Progenitor cell of endocrine pancreas (in vitro differentiated cells): ENCODE data around the gene METTL13. TPM values are rescaled to one million over a fixed set of nuclear protein-coding genes. Genes with fewer than 3 reads are reported as not detected.

Experiments
- DNase-seq: peaks from one replicate; pipeline ENCODE4 v3.0.0; 2021; ENCODE audit warnings: low spot score; ENCODE audit not compliant: unreplicated experiment
- H3K27ac Mint-ChIP-seq: 2 replicates; pipeline ENCODE4 v1.8.0; 2021; ENCODE audit warnings: mild to moderate bottlenecking, moderate library complexity, mixed read lengths
- H3K27me3 Mint-ChIP-seq: 2 replicates; pipeline ENCODE4 v1.8.0; 2021; ENCODE audit warnings: mixed read lengths
- H3K36me3 Mint-ChIP-seq: 2 replicates; pipeline ENCODE4 v1.8.0; 2022; ENCODE audit warnings: mixed read lengths; ENCODE audit not compliant: insufficient read depth
- H3K4me1 Mint-ChIP-seq: 2 replicates; pipeline ENCODE4 v1.8.0; 2021; ENCODE audit warnings: low read depth, mixed read lengths
- H3K4me3 Mint-ChIP-seq: 2 replicates; pipeline ENCODE4 v1.8.0; 2021; ENCODE audit warnings: low read depth, mild to moderate bottlenecking, moderate library complexity, mixed read lengths
- H3K9me3 Mint-ChIP-seq: 2 replicates; pipeline ENCODE4 v1.8.0; 2021; ENCODE audit warnings: low read depth, mixed read lengths
- total RNA-seq: library from RNA; stranded (reverse); gene quantifications from 2 replicates; pipeline ENCODE4 v1.2.1, GENCODE V29; 2021
- TF ChIP-seq, protein P1 (sequence below): fragments of 200-600 bp; sonication (generic); IDR thresholded peaks from one replicate; pipeline ENCODE4 v1.5.0; 2021; ENCODE audit warnings: antibody characterized with exemption, mild to moderate bottlenecking; ENCODE audit not compliant: unreplicated experiment

Gene METTL13
- total RNA-seq, 1 donor from 2014 or later = 30.8 TPM

DNA sequence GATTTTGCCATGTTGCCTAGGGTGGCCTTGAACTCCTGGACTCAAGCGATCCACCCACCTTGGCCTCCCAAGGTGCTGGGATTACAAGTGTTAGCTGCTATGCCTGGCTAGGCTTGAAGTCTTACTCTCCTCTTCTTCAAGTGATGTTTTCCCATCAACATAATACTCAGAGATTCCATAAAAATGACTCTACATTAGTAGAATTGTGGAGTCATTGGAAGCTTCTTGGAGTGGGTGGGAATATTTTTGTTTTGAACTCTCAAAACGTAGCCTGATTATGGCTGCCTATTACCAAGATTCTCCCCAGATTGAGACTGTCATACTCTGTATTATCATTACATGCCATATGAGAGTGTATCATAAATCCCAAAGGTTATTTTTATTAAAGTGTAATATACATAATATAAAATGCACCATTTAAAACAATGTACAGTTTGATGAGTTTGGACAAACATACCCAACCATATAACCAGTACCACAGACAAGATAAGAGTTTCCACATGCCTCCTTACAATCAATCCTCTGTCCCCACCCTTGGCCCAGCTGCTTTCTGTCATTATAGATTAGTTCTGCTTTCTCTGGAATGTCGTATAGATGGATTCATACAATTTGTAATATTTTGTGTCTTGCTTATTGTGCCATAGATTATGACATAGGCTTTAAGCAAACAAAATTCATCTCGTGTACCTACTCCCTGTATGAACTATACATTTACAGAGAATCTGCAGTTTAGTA is 51.8 kb downstream of the METTL13 start:
- H3K4me1 Mint-ChIP-seq = no peaks in the 10 kb centered on the region
- no peaks in the 10 kb centered on the region for H3K36me3 Mint-ChIP-seq
- H3K27ac Mint-ChIP-seq = no peak overlapping the region
- H3K9me3 Mint-ChIP-seq = peaks cover 6% of the 10 kb centered on the region
- no peak for DNase-seq
- peaks cover 5% of the 10 kb centered on the region for H3K27me3 Mint-ChIP-seq
- no peak overlapping the region for H3K4me3 Mint-ChIP-seq
- TF ChIP-seq, protein P1, sequence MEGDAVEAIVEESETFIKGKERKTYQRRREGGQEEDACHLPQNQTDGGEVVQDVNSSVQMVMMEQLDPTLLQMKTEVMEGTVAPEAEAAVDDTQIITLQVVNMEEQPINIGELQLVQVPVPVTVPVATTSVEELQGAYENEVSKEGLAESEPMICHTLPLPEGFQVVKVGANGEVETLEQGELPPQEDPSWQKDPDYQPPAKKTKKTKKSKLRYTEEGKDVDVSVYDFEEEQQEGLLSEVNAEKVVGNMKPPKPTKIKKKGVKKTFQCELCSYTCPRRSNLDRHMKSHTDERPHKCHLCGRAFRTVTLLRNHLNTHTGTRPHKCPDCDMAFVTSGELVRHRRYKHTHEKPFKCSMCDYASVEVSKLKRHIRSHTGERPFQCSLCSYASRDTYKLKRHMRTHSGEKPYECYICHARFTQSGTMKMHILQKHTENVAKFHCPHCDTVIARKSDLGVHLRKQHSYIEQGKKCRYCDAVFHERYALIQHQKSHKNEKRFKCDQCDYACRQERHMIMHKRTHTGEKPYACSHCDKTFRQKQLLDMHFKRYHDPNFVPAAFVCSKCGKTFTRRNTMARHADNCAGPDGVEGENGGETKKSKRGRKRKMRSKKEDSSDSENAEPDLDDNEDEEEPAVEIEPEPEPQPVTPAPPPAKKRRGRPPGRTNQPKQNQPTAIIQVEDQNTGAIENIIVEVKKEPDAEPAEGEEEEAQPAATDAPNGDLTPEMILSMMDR = no peak

DNA sequence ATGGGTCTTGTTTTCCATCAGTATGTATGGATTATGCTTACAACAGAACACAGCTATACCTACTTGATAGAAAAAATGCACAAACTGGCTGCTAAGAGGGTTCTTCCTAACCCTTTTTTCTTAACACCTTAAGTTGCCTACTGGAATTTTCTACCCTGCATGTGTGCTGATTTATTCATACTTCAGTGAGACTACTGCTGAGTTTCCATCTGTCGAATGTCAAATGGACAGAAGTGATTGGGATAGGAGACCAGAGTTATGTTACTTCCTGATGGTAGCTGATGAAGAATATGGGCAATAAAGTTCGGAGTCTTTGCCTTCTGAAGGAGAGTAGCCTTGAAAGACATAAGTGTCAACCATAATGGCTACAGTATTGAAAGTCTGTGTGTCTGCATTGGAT is 53.4 kb downstream of the METTL13 start:
- no peaks in the 10 kb centered on the region for H3K9me3 Mint-ChIP-seq
- H3K27ac Mint-ChIP-seq = no peak overlapping the region
- H3K4me3 Mint-ChIP-seq = no peak overlapping the region
- H3K4me1 Mint-ChIP-seq = no peaks in the 10 kb centered on the region
- H3K27me3 Mint-ChIP-seq = peaks cover 19% of the 10 kb centered on the region
- no peak for DNase-seq
- TF ChIP-seq, protein P1 = no peak
- H3K36me3 Mint-ChIP-seq = no peaks in the 10 kb centered on the region

DNA sequence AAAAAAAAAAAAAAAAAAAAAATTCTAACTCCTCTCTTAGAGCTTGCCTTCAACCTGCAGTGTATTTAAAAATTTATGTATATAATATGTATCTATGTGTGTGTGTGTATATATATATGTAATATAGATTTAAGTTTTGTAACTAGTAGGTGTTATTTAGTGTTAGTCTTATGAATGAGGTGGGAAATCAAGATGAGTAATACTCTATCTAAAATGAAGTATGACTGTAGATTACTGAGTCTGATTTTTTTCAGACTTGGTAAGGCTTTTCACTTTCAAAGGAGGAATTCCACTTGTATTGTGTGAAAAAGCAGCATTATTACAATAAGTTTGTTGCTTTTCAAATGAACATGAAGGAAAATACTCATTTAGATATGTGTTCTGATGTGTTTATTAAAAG is 54.4 kb downstream of the METTL13 start:
- peaks cover 29% of the 10 kb centered on the region for H3K27me3 Mint-ChIP-seq
- H3K27ac Mint-ChIP-seq = no peak overlapping the region
- DNase-seq = no peak
- H3K4me1 Mint-ChIP-seq = peaks cover 5% of the 10 kb centered on the region
- H3K4me3 Mint-ChIP-seq = no peak overlapping the region
- TF ChIP-seq, protein P1 = no peak
- no peaks in the 10 kb centered on the region for H3K36me3 Mint-ChIP-seq
- no peaks in the 10 kb centered on the region for H3K9me3 Mint-ChIP-seq

DNA sequence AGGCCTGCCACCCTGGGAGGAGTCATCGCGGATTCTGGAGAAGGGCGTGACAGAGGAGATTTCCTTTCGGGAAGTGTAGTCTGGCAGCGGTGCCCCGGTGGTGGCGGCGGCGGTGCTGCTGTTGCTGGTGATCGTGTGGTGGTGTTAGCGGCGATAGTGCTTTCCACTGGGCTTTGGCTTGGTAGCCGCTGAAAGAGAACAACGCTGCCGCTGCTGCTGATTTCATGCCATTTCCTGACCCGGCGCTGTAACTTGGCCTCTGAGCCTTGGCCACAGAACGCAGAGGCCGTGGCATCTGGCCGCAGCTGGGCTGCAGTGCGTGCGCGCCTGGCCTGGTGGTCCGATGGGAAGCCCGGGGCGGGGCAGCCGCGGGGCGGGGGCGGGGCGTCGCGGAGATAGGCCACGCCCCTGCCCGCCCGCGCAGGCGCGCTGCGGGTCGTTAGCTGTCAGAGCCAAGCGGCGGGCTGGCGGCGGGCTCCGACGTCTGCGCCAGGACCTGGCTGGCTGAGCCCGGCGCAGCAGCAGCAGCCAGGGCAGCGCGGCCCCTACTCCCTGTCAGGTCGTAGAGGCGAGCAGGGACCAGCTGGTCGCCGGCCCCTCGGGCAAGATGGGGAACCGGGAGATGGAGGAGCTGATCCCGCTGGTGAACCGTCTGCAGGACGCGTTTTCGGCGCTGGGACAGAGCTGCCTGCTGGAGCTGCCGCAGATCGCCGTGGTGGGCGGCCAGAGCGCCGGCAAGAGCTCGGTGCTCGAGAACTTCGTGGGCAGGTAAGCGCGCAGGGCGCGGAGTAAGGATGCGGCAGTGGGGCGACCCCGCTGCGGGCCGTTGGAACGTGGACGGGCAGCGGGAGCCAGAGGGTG is 59.8 kb downstream of the METTL13 start, which contains the start of gene DNM3:
Gene DNM3, plus strand, starts transcription at position 449 of the 861 bp plus-strand sequence. Its CDS starts 159 bp downstream, at position 608.
- Mint-ChIP-seq H3K27me3 (peaks cover 61% of the 10 kb centered on the region), H3K27ac (peak within 1 kb of the TSS; percentile 94), H3K36me3 (no peaks in the 10 kb centered on the region), H3K9me3 (no peaks in the 10 kb centered on the region), H3K4me3 (peak within 1 kb of the TSS; percentile 82), H3K4me1 (peaks cover 8% of the 10 kb centered on the region)
- DNase-seq = peak; percentile 84
- TF ChIP-seq, protein P1 = no peak

DNA sequence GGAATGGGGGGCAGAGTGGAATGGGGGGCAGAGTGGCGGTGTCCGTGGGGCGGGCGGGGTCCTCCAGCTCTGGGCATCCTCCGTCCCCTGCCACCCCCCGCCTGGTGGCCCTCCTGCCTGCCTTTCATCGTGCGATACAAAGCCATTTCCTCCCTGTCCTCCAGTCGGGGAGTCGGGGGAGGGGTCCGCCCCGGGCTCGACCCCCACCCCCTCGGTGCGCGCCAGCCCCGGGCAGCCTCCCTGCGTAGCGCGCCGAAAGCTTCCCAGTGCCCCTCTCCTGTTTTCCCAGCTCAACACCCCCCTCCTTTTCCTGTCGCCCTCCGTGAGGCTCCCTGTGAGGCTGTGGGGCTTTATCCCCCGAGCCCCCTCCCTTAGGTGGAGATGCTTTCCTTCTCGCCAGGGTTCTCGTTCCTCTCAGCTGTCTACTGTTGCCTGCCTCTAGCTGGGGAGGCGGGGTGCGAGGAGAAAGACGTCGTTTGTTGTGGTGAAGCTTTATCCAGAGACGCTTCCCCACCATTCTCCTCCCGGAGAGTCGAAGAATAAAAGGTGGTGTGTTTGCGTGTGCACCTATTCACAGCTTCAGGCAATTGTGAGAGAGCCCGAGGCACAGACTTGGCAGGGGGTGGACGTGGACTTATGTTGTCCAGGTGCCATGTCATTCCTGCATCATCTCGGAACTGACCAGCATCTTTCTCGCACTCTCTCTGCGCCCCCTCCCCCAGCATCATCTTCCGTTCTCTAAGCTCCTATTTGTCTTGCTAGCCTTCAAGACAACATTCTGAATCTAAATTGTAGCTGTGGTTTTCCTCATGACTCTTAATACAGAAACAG is 60.7 kb downstream of the METTL13 start:
- Mint-ChIP-seq H3K4me1 (peaks cover 8% of the 10 kb centered on the region), H3K9me3 (no peaks in the 10 kb centered on the region), H3K27ac (no peak overlapping the region), H3K27me3 (peaks cover 61% of the 10 kb centered on the region), H3K4me3 (peak overlapping the region; percentile 76), H3K36me3 (no peaks in the 10 kb centered on the region)
- no peak for DNase-seq
- TF ChIP-seq, protein P1 = no peak
